PC-3 (cell line): ENCODE measurements around the gene TRIM25. TPM values are rescaled to one million over a fixed set of nuclear protein-coding genes. Genes with fewer than 3 reads are reported as not detected.
A peak's percentile ranks its signal among the peaks of the same experiment; 100 is the strongest.

ENCODE experiments used
- ATAC-seq: fragments of 200-7000 bp; cut with Tn5 transposase; 2 replicates; pipeline ENCODE4 v1.9.1; 2020; ENCODE audit warnings: mild to moderate bottlenecking, moderate library complexity
- BruUV-seq: library from RNA; stranded (reverse); fragments of 400-500 nt; replicated peaks from 2 replicates; lab custom pipeline; 2021; lab: Mats Ljungman, UMichigan
- CTCF ChIA-PET: fragments of 300-600 bp; sonication (Branson Sonifier 250); formaldehyde crosslinking; loops from one replicate; lab custom pipeline; 2022; ENCODE audit warnings: antibody characterized with exemption; lab: Charles Lee
- POLR2A ChIA-PET: fragments of 300-600 bp; sonication (Branson Sonifier 250); formaldehyde crosslinking; loops from one replicate; lab custom pipeline; 2022; ENCODE audit warnings: antibody characterized with exemption; ENCODE audit not compliant: unreplicated experiment; lab: Charles Lee
- DNase-seq: peaks from one replicate; pipeline ENCODE4 v3.0.0-alpha.2; 2015
- H2AFZ ChIP-seq: fragments of 300-600 bp; sonication (generic); 2 replicates; pipeline ENCODE4 v1.6.0; 2016; ENCODE audit warnings: antibody characterized with exemption, low read length
- H3F3A ChIP-seq: fragments of 300-600 bp; sonication (generic); one replicate; pipeline ENCODE4 v1.6.0; 2017; ENCODE audit warnings: antibody characterized with exemption, low read length, control low read depth, mild to moderate bottlenecking; ENCODE audit not compliant: unreplicated experiment
- H3K27ac ChIP-seq: fragments of 300-600 bp; sonication (generic); 2 replicates; pipeline ENCODE4 v1.5.1; 2016; ENCODE audit warnings: mild to moderate bottlenecking, low read length
- H3K27me3 ChIP-seq: fragments of 300-600 bp; sonication (generic); 2 replicates; pipeline ENCODE4 v1.6.1; 2016; ENCODE audit warnings: low read length, mixed read lengths
- H3K36me3 ChIP-seq: fragments of 300-600 bp; sonication (generic); 2 replicates; pipeline ENCODE4 v1.6.1; 2016; ENCODE audit warnings: low read depth, mixed run types, low read length, mixed read lengths
- H3K4me1 ChIP-seq: fragments of 300-600 bp; sonication (generic); 2 replicates; pipeline ENCODE4 v1.5.1; 2016; ENCODE audit warnings: low read length; ENCODE audit not compliant: insufficient read depth
- H3K4me2 ChIP-seq: fragments of 300-600 bp; sonication (generic); 2 replicates; pipeline ENCODE4 v1.6.0; 2016; ENCODE audit warnings: low read length
- H3K4me3 ChIP-seq: fragments of 300-600 bp; sonication (generic); 2 replicates; pipeline ENCODE4 v1.5.1; 2016; ENCODE audit warnings: mild to moderate bottlenecking, low read length, mixed read lengths
- H3K79me2 ChIP-seq: fragments of 300-600 bp; sonication (generic); 2 replicates; pipeline ENCODE4 v1.6.1; 2017; ENCODE audit warnings: low read length, mixed read lengths
- H3K9ac ChIP-seq: fragments of 300-600 bp; sonication (generic); 2 replicates; pipeline ENCODE4 v1.6.0; 2016; ENCODE audit warnings: mild to moderate bottlenecking, low read length
- H3K9me2 ChIP-seq: fragments of 300-600 bp; sonication (generic); replicated peaks from 2 replicates; pipeline ENCODE4 v1.6.1; 2016; ENCODE audit warnings: mixed run types, low read length, mixed read lengths
- H3K9me3 ChIP-seq: fragments of 300-600 bp; sonication (generic); 2 replicates; pipeline ENCODE4 v1.6.1; 2016; ENCODE audit warnings: low read length, mixed read lengths
- H4K20me1 ChIP-seq: fragments of 300-600 bp; sonication (generic); 2 replicates; pipeline ENCODE4 v1.6.1; 2016; ENCODE audit warnings: low read length, mixed read lengths
- CTCF ChIP-seq: fragments of 300-600 bp; sonication (generic); conservative IDR thresholded peaks from 2 replicates; pipeline ENCODE4 v1.5.1; 2017; ENCODE audit warnings: antibody characterized with exemption, low read depth, mild to moderate bottlenecking, low read length
- EZH2 ChIP-seq: fragments of 300-600 bp; sonication (generic); IDR thresholded peaks from one replicate; pipeline ENCODE4 v1.6.1; 2017; ENCODE audit warnings: antibody characterized with exemption, mild to moderate bottlenecking, low read length; ENCODE audit not compliant: unreplicated experiment
- EZH2phosphoT487 ChIP-seq: fragments of 300-600 bp; sonication (generic); IDR thresholded peaks from 2 replicates; pipeline ENCODE4 v1.6.1; 2018; ENCODE audit warnings: mild to moderate bottlenecking, antibody characterized with exemption, low read length, borderline replicate concordance
- intact Hi-C: fragments of 100-400 bp; cut with micrococcal nuclease; formaldehyde crosslinking; loops from 2 replicates; pipeline ENCODE4 v1.9.0; 2023
- total RNA-seq: library from RNA; depleted of rRNA; stranded (reverse); fragments of >200 nt; gene quantifications from 2 replicates; pipeline ENCODE4 v1.2.3, GENCODE V29; 2014

The TRIM25 gene
- total RNA-seq, 1 experiment from 2014 or later, result 44.0 TPM

GRCh38 chr17:56910509-56911235 is 3.2 kb downstream of the TRIM25 start:
- no TSS peak for BruUV-seq
- Histone ChIP-seq H3K9ac (no peak overlapping the region), H3F3A (peaks cover 6% of the 10 kb centered on the region), H3K4me2 (peak overlapping the region; percentile 61), H3K9me2 (no peaks in the 10 kb centered on the region), H3K79me2 (peaks cover 89% of the 10 kb centered on the region), H2AFZ (no peak overlapping the region), H4K20me1 (peaks cover 41% of the 10 kb centered on the region), H3K27ac (no peak overlapping the region), H3K27me3 (no peaks in the 10 kb centered on the region), H3K9me3 (no peaks in the 10 kb centered on the region), H3K36me3 (peaks cover 33% of the 10 kb centered on the region), H3K4me1 (peaks cover 44% of the 10 kb centered on the region), H3K4me3 (peak overlapping the region; percentile 48)
- CTCF ChIA-PET, result no interaction called here
- DNase-seq (no peak), ATAC-seq (no peak)
- intact Hi-C loops, result no loop called here
- TF ChIP-seq CTCF (no peak), EZH2phosphoT487 (no peak), EZH2 (no peak)
- POLR2A ChIA-PET, result interaction anchor here (0.6 kb wide), 1 partner anchor 58 kb away, joined by 3 read pairs; no protein-coding TSS in a partner anchor

GRCh38 chr17:56909742-56910508 is 3.9 kb downstream of the TRIM25 start:
- H3K79me2 ChIP-seq, result peaks cover 86% of the 10 kb centered on the region
- H3F3A ChIP-seq, result no peaks in the 10 kb centered on the region
- intact Hi-C loops, result no loop called here
- DNase-seq (no peak), ATAC-seq (no peak)
- ChIA-PET POLR2A (interaction anchor here (0.6 kb wide), 1 partner anchor 57 kb away, joined by 3 read pairs; no protein-coding TSS in a partner anchor), CTCF (interaction anchor here (0.6 kb wide), 1 partner anchor 16 kb away, joined by 4 read pairs; no protein-coding TSS in a partner anchor)
- H3K9me3 ChIP-seq, result no peaks in the 10 kb centered on the region
- TF ChIP-seq CTCF (no peak), EZH2phosphoT487 (no peak)
- peaks cover 34% of the 10 kb centered on the region for H3K36me3 ChIP-seq
- H3K27me3 ChIP-seq, result no peaks in the 10 kb centered on the region
- no peak overlapping the region for H3K27ac ChIP-seq
- H2AFZ ChIP-seq, result no peak overlapping the region
- BruUV-seq, result no TSS peak
- H3K4me1 ChIP-seq, result peaks cover 37% of the 10 kb centered on the region
- H3K9ac ChIP-seq, result no peak overlapping the region
- H3K9me2 ChIP-seq, result no peaks in the 10 kb centered on the region
- H3K4me3 ChIP-seq, result peak overlapping the region; percentile 48; the same call in 1 of the 2 replicates
- peak overlapping the region; percentile 61 for H3K4me2 ChIP-seq
- peaks cover 41% of the 10 kb centered on the region for H4K20me1 ChIP-seq
